Right lobe of liver (tissue), 6 donors: Measurements from ENCODE around the gene NCOR1. TPM values are rescaled to one million over a fixed set of nuclear protein-coding genes. Genes with fewer than 3 reads are reported as not detected.
"Not testable (repeated sequence)": the region's sequence is repeated elsewhere in the genome, so short reads cannot be mapped to it uniquely, and the experiment has no call there.

ENCODE experiments used
- ATAC-seq, 4 donors: fragments of 200-7000 bp; cut with Tn5 transposase; one replicate each; pipeline ENCODE4 v1.9.1; 2020; ENCODE audit warnings: mild to moderate bottlenecking in 4 of 4, moderate library complexity in 4 of 4
- DNase-seq, 3 donors: peaks; one replicate each; pipeline ENCODE4 v3.0.0-alpha.2; 2020
- H3K27ac ChIP-seq, 3 donors: fragments of 200-600 bp; one replicate each; pipeline ENCODE4 v1.8.0; 2022
- H3K27me3 ChIP-seq, 2 donors: fragments of 200-600 bp; one replicate each; pipeline ENCODE4 v1.8.0; 2022
- H3K36me3 ChIP-seq, 4 donors: fragments of 200-600 bp; sonication (generic) in 1 of 4; one replicate each; pipeline versions ENCODE4 v1.5.1 to v1.8.0; 2017 to 2022; ENCODE audit warnings: control low read depth in 1 of 4
- H3K4me1 ChIP-seq, 4 donors: fragments of 200-600 bp; sonication (generic) in 1 of 4; one replicate each; pipeline versions ENCODE4 v1.5.1 to v1.8.0; 2017 to 2022; ENCODE audit warnings: control low read depth in 1 of 4
- H3K4me3 ChIP-seq, 3 donors: fragments of 200-600 bp; one replicate each; pipeline ENCODE4 v1.8.0; 2022
- H3K9me3 ChIP-seq, 4 donors: fragments of 200-600 bp; sonication (generic) in 1 of 4; one replicate each; pipeline versions ENCODE4 v1.5.1 to v1.8.0; 2017 to 2022; ENCODE audit warnings: control low read depth in 1 of 4
- POLR2A ChIP-seq: fragments of 450-650 bp; IDR thresholded peaks from one replicate; pipeline ENCODE4 v1.6.1; 2017; ENCODE audit warnings: antibody characterized with exemption, mild to moderate bottlenecking
- WGBS: methylation state at CpG from one replicate; pipeline ENCODE4 v1.1.6; 2018; ENCODE audit warnings: low coverage, low lambda C conversion rate; ENCODE audit not compliant: insufficient coverage; ENCODE audit errors: missing lambda C conversion rate; 5-methylcytosine and 5-hydroxymethylcytosine counted together
- intact Hi-C, 2 donors: fragments of 100-400 bp; cut with DNase I; formaldehyde crosslinking; loops; one replicate each; pipeline versions ENCODE4 v1.11.2 to v1.14.1; 2022
- total RNA-seq, 6 experiments: library from RNA; depleted of rRNA in 2 of 6; stranded (reverse); fragments of >200 nt in 2 of 6; fragmentation: NEBNext Ultra II Directional in 3 of 6; extraction: Animal tissue kit (Norgen Biotek cat#: 25700) in 3 of 6; gene quantifications; one replicate each; pipeline versions ENCODE4 v1.1.0 to v1.2.4, GENCODE V29; 2016 to 2023
- TF ChIP-seq, protein P1 (sequence below), 4 donors: fragments of 200-600 bp in 3 of 4; fragments of 450-650 bp in 1 of 4; IDR thresholded peaks; one replicate each; pipeline versions ENCODE4 v1.5.1 to v1.8.0; 2016 to 2022; ENCODE audit warnings: antibody characterized with exemption in 4 of 4, mild to moderate bottlenecking in 2 of 4
- donor health status: DM: no; HTN: yes; CAD: no.
- donor health status: DM: no; HTN: no; CAD: no.
- donor health status: DM: no; HTN: no; CAD: no.
- donor health status: DM: no; HTN: yes; CAD: no.
- donor health status: DM: no; HTN: yes; CAD: no.

Gene NCOR1
- total RNA-seq, 6 experiments from 2014 or later, result 52.6 to 76.8 (median 65.1) TPM

DNA sequence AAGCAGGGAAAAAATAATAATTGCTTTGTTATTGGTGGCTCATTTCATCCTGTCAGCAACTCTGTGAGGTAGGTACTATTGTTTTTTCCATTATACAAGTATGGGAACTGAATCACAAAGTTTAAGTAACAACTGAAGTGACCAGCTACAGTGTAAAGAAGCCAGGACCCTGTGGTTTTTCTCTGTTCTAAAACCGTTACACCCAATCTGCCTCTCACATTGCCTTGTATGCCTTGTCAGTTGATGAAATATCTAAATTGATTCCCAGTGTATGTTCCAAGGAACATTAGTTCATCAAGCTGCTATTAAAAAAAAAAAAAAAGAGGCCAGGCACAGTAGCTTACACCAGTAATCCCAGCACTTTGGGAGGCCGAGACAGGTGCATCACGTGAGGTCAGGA lies 7.1 kb upstream of the NCOR1 start:
- DNase-seq, result no peak
- Histone ChIP-seq H3K4me3 (no peak overlapping the region), H3K27ac (no peak overlapping the region), H3K36me3 (no peaks in the 10 kb centered on the region), H3K9me3 (no peaks in the 10 kb centered on the region), H3K4me1 (peaks cover 0 to 10% (median 0%) of the 10 kb centered on the region in 4 donors), H3K27me3 (no peaks in the 10 kb centered on the region)
- ATAC-seq, result no peak
- intact Hi-C loops, result no loop called here
- WGBS, result 94% methylated on average over 3 of the region's 3 CpGs
- TF ChIP-seq POLR2A, result no peak
- TF ChIP-seq, protein P1, sequence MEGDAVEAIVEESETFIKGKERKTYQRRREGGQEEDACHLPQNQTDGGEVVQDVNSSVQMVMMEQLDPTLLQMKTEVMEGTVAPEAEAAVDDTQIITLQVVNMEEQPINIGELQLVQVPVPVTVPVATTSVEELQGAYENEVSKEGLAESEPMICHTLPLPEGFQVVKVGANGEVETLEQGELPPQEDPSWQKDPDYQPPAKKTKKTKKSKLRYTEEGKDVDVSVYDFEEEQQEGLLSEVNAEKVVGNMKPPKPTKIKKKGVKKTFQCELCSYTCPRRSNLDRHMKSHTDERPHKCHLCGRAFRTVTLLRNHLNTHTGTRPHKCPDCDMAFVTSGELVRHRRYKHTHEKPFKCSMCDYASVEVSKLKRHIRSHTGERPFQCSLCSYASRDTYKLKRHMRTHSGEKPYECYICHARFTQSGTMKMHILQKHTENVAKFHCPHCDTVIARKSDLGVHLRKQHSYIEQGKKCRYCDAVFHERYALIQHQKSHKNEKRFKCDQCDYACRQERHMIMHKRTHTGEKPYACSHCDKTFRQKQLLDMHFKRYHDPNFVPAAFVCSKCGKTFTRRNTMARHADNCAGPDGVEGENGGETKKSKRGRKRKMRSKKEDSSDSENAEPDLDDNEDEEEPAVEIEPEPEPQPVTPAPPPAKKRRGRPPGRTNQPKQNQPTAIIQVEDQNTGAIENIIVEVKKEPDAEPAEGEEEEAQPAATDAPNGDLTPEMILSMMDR (IDR thresholded peaks at IDR 0.05), result no peak

DNA sequence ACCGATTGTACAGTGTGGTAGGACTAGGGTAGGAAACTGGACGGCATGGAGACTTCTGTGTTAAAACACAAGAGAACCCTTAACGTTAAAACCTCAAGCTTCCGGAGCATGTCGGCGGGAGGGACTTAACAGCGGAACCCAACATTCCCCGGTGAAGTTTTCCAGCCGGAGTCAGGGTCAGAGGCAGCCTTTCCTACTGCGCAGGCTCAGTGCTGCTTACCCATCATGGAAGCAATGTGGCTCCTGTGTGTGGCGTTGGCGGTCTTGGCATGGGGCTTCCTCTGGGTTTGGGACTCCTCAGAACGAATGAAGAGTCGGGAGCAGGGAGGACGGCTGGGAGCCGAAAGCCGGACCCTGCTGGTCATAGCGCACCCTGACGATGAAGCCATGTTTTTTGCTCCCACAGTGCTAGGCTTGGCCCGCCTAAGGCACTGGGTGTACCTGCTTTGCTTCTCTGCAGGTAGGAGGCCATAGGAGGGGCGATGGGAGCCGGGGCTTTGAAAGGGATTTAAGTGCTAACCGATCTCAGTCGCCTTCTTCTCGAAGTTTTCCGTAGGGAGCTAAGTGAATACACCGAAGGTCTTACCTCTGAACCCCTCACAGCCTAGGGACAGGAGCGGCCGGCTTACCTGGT lies 1.8 kb upstream of the NCOR1 start, which contains the start of gene PIGL:
Gene PIGL (plus strand): TSS at position 209 of the 634 bp plus-strand sequence. CDS start 17 bp downstream, at position 226.
- peak within 1 kb of the TSS; percentile 94 to 98 (median 96) for H3K27ac ChIP-seq
- H3K4me3 ChIP-seq, result peak within 1 kb of the TSS; percentile 95 to 98 (median 97)
- no peaks in the 10 kb centered on the region for H3K9me3 ChIP-seq
- H3K4me1 ChIP-seq, result peaks cover 0 to 35% (median 15%) of the 10 kb centered on the region in 4 donors
- 0% methylated on average over 9 of the region's 29 CpGs for WGBS
- peak; percentile 67 to 79 (median 73) for ATAC-seq
- intact Hi-C loops, result no loop called here
- peak; percentile 67 for TF ChIP-seq POLR2A
- TF ChIP-seq, protein P1 (IDR thresholded peaks at IDR 0.05), result no peak
- no peaks in the 10 kb centered on the region for H3K27me3 ChIP-seq
- H3K36me3 ChIP-seq, result no peaks in the 10 kb centered on the region
- peak; percentile 84 to 91 (median 88) for DNase-seq

DNA sequence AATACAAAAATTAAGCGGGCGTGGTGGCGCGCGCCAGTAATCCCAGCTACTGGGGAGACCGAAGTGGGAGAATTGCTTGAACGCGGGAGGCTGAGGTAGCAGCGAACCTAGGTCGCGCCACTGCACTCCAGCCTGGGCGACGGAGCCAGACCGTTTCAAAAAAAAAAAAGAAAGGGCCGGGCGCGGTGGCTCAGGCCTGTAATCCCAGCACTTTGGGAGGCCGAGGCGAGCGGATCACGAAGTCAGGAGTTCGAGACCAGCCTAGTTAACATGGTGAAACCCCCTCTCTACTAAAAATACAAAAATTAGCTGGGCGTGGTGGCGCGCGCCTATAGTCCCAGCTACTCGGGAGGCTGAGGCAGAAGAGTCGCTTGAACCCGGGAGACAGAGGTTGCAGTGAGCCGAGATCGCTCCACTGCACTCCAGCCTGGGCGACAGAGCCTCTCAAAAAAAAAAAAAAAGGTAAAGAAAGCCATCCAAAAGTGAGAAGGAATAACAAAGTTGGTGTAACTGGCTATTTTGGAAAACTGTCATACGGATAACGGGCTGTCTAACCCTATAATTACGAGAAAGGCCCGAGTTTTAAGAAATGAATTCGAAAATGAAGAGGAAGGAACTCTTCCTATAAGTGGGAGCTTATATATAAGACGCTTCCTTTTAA lies 1.1 kb upstream of the NCOR1 start:
- ATAC-seq, intact Hi-C loops, H3K9me3 ChIP-seq, H3K27me3 ChIP-seq, H3K36me3 ChIP-seq, DNase-seq: not testable (repeated sequence)
- 77% methylated on average over 28 of the region's 38 CpGs for WGBS
- peak overlapping the region; percentile 94 to 98 (median 96) for H3K27ac ChIP-seq
- peaks cover 0 to 35% (median 15%) of the 10 kb centered on the region in 4 donors for H3K4me1 ChIP-seq
- peak overlapping the region; percentile 95 to 98 (median 97) for H3K4me3 ChIP-seq

DNA sequence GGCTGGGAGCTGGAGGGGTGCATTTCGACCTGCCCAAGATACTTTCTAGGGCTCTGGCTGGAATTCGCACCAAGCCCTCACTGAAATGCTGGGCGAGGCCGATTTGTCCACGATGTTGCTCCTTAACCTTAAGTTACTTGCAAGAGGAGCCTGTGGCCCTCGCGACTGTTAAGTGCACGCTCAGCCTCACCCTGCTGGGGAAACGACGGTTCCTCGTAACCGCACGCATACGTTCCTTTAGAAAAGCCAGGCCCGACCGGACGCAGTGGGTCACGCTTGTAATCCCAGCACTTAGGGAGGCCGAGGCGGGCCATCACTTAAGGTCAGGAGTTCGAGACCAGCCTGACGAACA lies 607 bp upstream of the NCOR1 start:
- Histone ChIP-seq H3K27ac (peak overlapping the region; percentile 94 to 98 (median 96)), H3K4me3 (peak overlapping the region; percentile 95 to 98 (median 97)), H3K4me1 (peaks cover 0 to 35% (median 15%) of the 10 kb centered on the region in 4 donors), H3K36me3 (no peaks in the 10 kb centered on the region), H3K9me3 (no peaks in the 10 kb centered on the region), H3K27me3 (no peaks in the 10 kb centered on the region)
- intact Hi-C loops, result no loop called here
- DNase-seq (no peak), ATAC-seq (peak in 3 of 4 donors; percentile 7 to 29 (median 8))
- TF ChIP-seq, protein P1 (IDR thresholded peaks at IDR 0.05), result no peak
- TF ChIP-seq POLR2A, result no peak
- 28% methylated on average over 9 of the region's 22 CpGs for WGBS

DNA sequence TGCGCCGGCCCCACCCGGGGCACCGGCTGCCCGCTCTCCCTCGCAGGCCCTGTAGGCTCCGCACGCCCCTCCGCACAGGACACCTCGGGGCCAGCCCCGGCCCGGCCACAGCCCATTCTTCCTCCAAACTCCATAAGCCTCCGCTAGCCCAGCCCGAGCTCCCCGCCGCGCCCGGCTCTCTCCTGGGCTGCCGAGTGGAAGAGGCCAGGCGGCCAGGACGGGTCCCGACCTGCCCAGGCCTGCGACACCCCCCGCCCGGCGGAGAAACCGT lies 397 bp downstream of the NCOR1 start:
- Histone ChIP-seq H3K9me3 (no peaks in the 10 kb centered on the region), H3K27me3 (no peaks in the 10 kb centered on the region), H3K4me3 (peak overlapping the region; percentile 95 to 98 (median 97)), H3K4me1 (peaks cover 0 to 35% (median 15%) of the 10 kb centered on the region in 4 donors), H3K27ac (peak overlapping the region; percentile 94 to 98 (median 96)), H3K36me3 (no peaks in the 10 kb centered on the region)
- ATAC-seq (peak; percentile 37 to 63 (median 54)), DNase-seq (peak in 2 of 3 donors; percentile 62 to 75)
- intact Hi-C loops, result no loop called here
- TF ChIP-seq POLR2A, result no peak
- TF ChIP-seq, protein P1 (IDR thresholded peaks at IDR 0.05), result no peak
- WGBS, result no CpG with 5 or more reads among the region's 27 CpGs
